Measurements from ENCODE around the gene C17orf67. TPM values are rescaled to one million over a fixed set of nuclear protein-coding genes. Genes with fewer than 3 reads are reported as not detected.
A peak's percentile ranks its signal among the peaks of the same experiment; 100 is the strongest.

Gene C17orf67
- total and polyA plus RNA-seq, 2 of the 13 experiments (the other 11 are each of a cell fraction or from before 2014, with no cell fraction given) = 0.41 to 0.86 TPM

DNA sequence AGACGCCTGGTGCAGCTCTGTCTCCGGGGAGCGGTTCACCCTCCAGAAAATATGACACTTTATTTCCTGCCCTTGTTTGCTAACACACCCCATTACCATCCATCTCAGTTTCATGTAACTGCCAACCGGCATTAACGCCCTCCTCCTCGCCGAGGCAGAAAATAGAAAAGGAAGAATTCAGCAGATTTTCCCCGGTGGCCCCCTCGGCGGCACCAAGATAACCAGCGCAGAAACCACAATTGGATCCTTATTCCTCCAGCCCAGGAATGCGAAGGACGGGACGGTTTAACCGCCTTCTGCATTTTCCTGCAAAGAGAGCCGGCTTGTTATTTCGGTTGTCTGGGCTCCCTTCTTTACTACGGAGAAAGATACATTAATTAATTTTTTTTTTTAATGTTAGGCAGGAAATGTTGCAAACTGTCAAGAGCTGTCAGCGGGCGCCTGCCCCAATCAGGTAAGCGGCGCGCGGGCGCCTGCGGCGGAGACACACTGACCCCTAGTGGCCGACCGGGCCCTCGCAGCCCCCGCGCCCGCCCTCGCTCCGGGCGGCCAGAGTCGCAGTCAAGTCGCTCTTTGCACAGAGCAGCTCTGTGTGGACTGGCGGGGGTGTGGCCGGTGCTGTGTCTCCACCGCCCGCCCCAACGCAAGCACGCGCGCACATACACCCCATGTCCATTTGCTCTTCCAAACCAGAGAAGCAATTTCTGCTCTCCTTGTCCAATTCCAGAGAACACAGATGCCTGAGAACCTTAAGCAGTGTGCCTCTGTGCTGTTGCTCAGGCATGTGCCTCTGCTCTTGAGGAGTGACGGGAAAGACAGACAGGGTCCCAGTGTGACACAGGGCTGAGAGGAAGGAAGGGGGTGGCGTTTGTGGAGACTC is 53.6 kb downstream of the C17orf67 start (continued):
- no peak for TF ChIP-seq TRIM22 (IDR thresholded peaks at IDR 0.05)
- peak; percentile 89; the same call in 1 of the 2 replicates for TF ChIP-seq ARHGAP35 (CRISPR knock-in tag; IDR thresholded peaks at IDR 0.05; ENCODE audit: borderline replicate concordance)
- peak; percentile 80; the same call in 1 of the 2 replicates for TF ChIP-seq GABPB1 (CRISPR knock-in tag; IDR thresholded peaks at IDR 0.05)
- no peak for TF ChIP-seq ELF4 (CRISPR knock-in tag; IDR thresholded peaks at IDR 0.05; ENCODE audit: borderline replicate concordance)
- no peak for TF ChIP-seq KLF13 (CRISPR knock-in tag; IDR thresholded peaks at IDR 0.05)
- no peak for TF ChIP-seq SOX6 (IDR thresholded peaks at IDR 0.05)
- peak; percentile 39; the same call in 1 of the 2 replicates for TF ChIP-seq SOX6 (CRISPR knock-in tag; IDR thresholded peaks at IDR 0.05)
- TF ChIP-seq HOXA9 (CRISPR knock-in tag; IDR thresholded peaks at IDR 0.05; ENCODE audit: borderline replicate concordance) = 0 out of 2 replicates have a peak, but pooled peaks have one; percentile 51
- no peak for TF ChIP-seq ZNF10 (CRISPR knock-in tag; IDR thresholded peaks at IDR 0.05; ENCODE audit: borderline replicate concordance, low read depth)
- TF ChIP-seq MATR3 (CRISPR knock-in tag; IDR thresholded peaks at IDR 0.05) = no peak
- TF ChIP-seq PAWR (CRISPR knock-in tag; IDR thresholded peaks at IDR 0.05; ENCODE audit: borderline replicate concordance) = no peak
- no peak for TF ChIP-seq CREB1 (IDR thresholded peaks at IDR 0.05)
- TF ChIP-seq CREB1 (CRISPR knock-in tag; IDR thresholded peaks at IDR 0.05) = no peak
- TF ChIP-seq KDM1A (CRISPR knock-in tag; IDR thresholded peaks at IDR 0.05) = no peak
- no peak for TF ChIP-seq BRCA1 (CRISPR knock-in tag; IDR thresholded peaks at IDR 0.05)
- TF ChIP-seq, protein P1, sequence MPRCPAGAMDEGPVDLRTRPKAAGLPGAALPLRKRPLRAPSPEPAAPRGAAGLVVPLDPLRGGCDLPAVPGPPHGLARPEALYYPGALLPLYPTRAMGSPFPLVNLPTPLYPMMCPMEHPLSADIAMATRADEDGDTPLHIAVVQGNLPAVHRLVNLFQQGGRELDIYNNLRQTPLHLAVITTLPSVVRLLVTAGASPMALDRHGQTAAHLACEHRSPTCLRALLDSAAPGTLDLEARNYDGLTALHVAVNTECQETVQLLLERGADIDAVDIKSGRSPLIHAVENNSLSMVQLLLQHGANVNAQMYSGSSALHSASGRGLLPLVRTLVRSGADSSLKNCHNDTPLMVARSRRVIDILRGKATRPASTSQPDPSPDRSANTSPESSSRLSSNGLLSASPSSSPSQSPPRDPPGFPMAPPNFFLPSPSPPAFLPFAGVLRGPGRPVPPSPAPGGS (CRISPR knock-in tag; IDR thresholded peaks at IDR 0.05) = no peak
- TF ChIP-seq DR1 (CRISPR knock-in tag; IDR thresholded peaks at IDR 0.05) = 0 out of 2 replicates have a peak, but pooled peaks have one; percentile 29
- no peak for TF ChIP-seq ISX (CRISPR knock-in tag; conservative IDR thresholded peaks at IDR 0.05)
- no peak for TF ChIP-seq RFX3 (CRISPR knock-in tag; IDR thresholded peaks at IDR 0.05)
- TF ChIP-seq, protein P2, sequence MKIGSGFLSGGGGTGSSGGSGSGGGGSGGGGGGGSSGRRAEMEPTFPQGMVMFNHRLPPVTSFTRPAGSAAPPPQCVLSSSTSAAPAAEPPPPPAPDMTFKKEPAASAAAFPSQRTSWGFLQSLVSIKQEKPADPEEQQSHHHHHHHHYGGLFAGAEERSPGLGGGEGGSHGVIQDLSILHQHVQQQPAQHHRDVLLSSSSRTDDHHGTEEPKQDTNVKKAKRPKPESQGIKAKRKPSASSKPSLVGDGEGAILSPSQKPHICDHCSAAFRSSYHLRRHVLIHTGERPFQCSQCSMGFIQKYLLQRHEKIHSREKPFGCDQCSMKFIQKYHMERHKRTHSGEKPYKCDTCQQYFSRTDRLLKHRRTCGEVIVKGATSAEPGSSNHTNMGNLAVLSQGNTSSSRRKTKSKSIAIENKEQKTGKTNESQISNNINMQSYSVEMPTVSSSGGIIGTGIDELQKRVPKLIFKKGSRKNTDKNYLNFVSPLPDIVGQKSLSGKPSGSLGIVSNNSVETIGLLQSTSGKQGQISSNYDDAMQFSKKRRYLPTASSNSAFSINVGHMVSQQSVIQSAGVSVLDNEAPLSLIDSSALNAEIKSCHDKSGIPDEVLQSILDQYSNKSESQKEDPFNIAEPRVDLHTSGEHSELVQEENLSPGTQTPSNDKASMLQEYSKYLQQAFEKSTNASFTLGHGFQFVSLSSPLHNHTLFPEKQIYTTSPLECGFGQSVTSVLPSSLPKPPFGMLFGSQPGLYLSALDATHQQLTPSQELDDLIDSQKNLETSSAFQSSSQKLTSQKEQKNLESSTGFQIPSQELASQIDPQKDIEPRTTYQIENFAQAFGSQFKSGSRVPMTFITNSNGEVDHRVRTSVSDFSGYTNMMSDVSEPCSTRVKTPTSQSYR (CRISPR knock-in tag; IDR thresholded peaks at IDR 0.05; ENCODE audit: borderline replicate concordance) = no peak
- peak; percentile 63 for TF ChIP-seq AGO1 (IDR thresholded peaks at IDR 0.05; ENCODE audit: low read depth, low read length, poor library complexity, severe bottlenecking)
- no peak for TF ChIP-seq ZFAT (CRISPR knock-in tag; conservative IDR thresholded peaks at IDR 0.05)
- 0 out of 2 replicates have a peak, but pooled peaks have one; percentile 53 for TF ChIP-seq GFI1 (CRISPR knock-in tag; IDR thresholded peaks at IDR 0.05; ENCODE audit: borderline replicate concordance)
- peak; percentile 65; the same call in 1 of the 3 replicates for TF ChIP-seq MXI1 (IDR thresholded peaks at IDR 0.05; ENCODE audit: borderline replicate concordance, low read depth, low read length)
